Esophagus squamous epithelium (tissue), 5 donors: ENCODE measurements around the gene TDRD10. TPM values are rescaled to one million over a fixed set of nuclear protein-coding genes. Genes with fewer than 3 reads are reported as not detected.

ENCODE experiments used
- DNase-seq: peaks from one replicate; lab custom pipeline; 2025; lab: John Stamatoyannopoulos, UW
- H3K27ac ChIP-seq, 4 donors: fragments of 200-600 bp; sonication (generic); one replicate each; pipeline ENCODE4 v1.5.1; 2016 to 2019; ENCODE audit warnings: mild to moderate bottlenecking in 1 of 4
- H3K27me3 ChIP-seq, 4 donors: fragments of 200-600 bp; sonication (generic); 1 replicate in 3 of 4; 2 replicates in 1 of 4; pipeline versions ENCODE4 v1.5.1 to v1.6.0; 2017 to 2021; ENCODE audit warnings: antibody characterized with exemption in 1 of 4
- H3K36me3 ChIP-seq, 3 donors: fragments of 200-600 bp; sonication (generic); one replicate each; pipeline ENCODE4 v1.5.1; 2016 to 2019
- H3K4me1 ChIP-seq, 3 donors: fragments of 200-600 bp; sonication (generic); one replicate each; pipeline ENCODE4 v1.5.1; 2017 to 2019
- H3K4me3 ChIP-seq, 4 donors: fragments of 200-600 bp; sonication (generic); 1 replicate in 3 of 4; 2 replicates in 1 of 4; pipeline ENCODE4 v1.5.1; 2016 to 2019; ENCODE audit warnings: mild to moderate bottlenecking in 2 of 4, moderate library complexity in 1 of 4
- H3K9me3 ChIP-seq, 3 donors: fragments of 200-600 bp; sonication (generic); one replicate each; pipeline ENCODE4 v1.5.1; 2016 to 2019
- CTCF ChIP-seq, 6 experiments: fragments of 450-650 bp in 4 of 6; fragments of 200-600 bp in 2 of 6; sonication (generic) in 2 of 6; IDR thresholded peaks; one replicate each; pipeline ENCODE4 v1.5.1; 2016 to 2019; ENCODE audit warnings: antibody characterized with exemption in 6 of 6, mild to moderate bottlenecking in 4 of 6, moderate library complexity in 4 of 6
- POLR2A ChIP-seq, 4 donors: fragments of 450-650 bp; IDR thresholded peaks; one replicate each; pipeline ENCODE4 v1.6.1; 2017; ENCODE audit warnings: antibody characterized with exemption in 4 of 4, mild to moderate bottlenecking in 4 of 4, moderate library complexity in 3 of 4
- WGBS, 2 donors: methylation state at CpG; one replicate each; pipeline ENCODE4 v1.1.5; 2018; 5-methylcytosine and 5-hydroxymethylcytosine counted together
- intact Hi-C: fragments of 100-400 bp; cut with DNase I; formaldehyde crosslinking; loops from one replicate; pipeline ENCODE4 v1.15.0; 2022
- total RNA-seq, 4 donors: library from RNA; depleted of rRNA; stranded (reverse); fragments of >200 nt; gene quantifications; one replicate each; pipeline ENCODE4 v1.1.0, GENCODE V29; 2016
- donor health status: DM: yes; HTN: yes; CAD: no.

Gene TDRD10
- total RNA-seq, 4 donors from 2014 or later, result 0.26 to 2.7 TPM; not detected in 2

GRCh38 chr1:154541231-154541630, 39.2 kb downstream of the TDRD10 start:
- H3K36me3 ChIP-seq, result no peaks in the 10 kb centered on the region
- no peak for DNase-seq
- H3K27me3 ChIP-seq, result peaks cover 0 to 2% (median 0%) of the 10 kb centered on the region in 4 donors
- H3K4me3 ChIP-seq, result no peak overlapping the region
- no peaks in the 10 kb centered on the region for H3K4me1 ChIP-seq
- no peak for TF ChIP-seq CTCF (IDR thresholded peaks at IDR 0.05)
- TF ChIP-seq POLR2A (IDR thresholded peaks at IDR 0.05), result no peak
- intact Hi-C loops, result loop anchor here (10.0 kb wide), 1 partner anchor 46 kb away; no protein-coding TSS in a partner anchor
- 62 to 68% methylated on average over 6 of the region's 6 CpGs for WGBS, 2 donors
- H3K27ac ChIP-seq, result no peak overlapping the region
- no peaks in the 10 kb centered on the region for H3K9me3 ChIP-seq

DNA sequence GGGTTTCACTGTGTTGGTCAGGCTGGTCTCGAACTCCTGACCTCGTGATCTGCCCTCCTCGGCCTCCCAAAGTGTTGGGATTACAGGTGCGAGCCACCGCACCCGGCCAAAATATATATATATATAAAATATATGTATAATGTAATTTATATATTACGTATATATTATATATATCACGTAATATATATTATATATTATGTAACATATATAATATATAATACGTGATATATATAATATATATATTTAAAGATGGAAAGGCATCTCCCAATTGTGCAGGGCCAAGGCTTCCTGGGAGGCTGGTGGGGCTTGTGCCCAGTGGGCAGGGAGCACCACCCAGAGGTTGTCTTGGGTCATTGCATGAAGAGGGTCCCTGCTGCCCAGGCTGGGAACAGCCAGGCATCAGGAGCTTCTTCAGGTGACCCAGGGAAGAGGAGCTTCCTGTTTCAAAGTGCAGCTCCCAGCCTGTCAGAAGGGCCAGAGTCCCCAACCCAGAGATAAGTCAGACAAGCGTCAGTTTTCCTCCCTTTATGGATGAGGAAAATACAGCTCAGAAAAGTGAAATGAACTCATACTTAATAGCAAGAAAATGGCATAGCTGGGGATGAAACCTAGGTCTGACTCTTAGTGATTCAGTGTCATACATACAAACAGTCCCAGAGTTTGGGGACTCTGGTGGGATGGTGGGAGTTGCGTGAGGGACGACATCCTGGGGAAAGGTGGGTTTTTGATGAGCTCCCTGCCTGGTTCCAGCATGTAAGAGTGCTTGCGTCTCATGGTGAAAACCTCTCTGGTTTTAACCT, 44.4 kb downstream of the TDRD10 start:
- Histone ChIP-seq H3K36me3 (peaks cover 11 to 28% (median 18%) of the 10 kb centered on the region in 3 donors), H3K27me3 (no peaks in the 10 kb centered on the region), H3K4me1 (peaks cover 5 to 42% (median 13%) of the 10 kb centered on the region in 3 donors), H3K4me3 (no peak overlapping the region), H3K27ac (peak overlapping the region in 3 of 4 donors; percentile 30 to 53 (median 47)), H3K9me3 (no peaks in the 10 kb centered on the region)
- 64 to 66% methylated on average over 13 of the region's 13 CpGs for WGBS, 2 donors
- intact Hi-C loops, result loop anchor here (10.0 kb wide), 1 partner anchor 52 kb away; no protein-coding TSS in a partner anchor
- DNase-seq, result no peak
- TF ChIP-seq POLR2A (IDR thresholded peaks at IDR 0.05) (no peak), CTCF (IDR thresholded peaks at IDR 0.05) (peak in 5 of 6 experiments; percentile 45 to 70 (median 69))

GRCh38 chr1:154547105-154547732, 45.2 kb downstream of the TDRD10 start:
- H3K4me1 ChIP-seq, result peaks cover 5 to 50% (median 13%) of the 10 kb centered on the region in 3 donors
- peak overlapping the region; percentile 42 to 65 (median 49) for H3K27ac ChIP-seq
- H3K9me3 ChIP-seq, result no peaks in the 10 kb centered on the region
- peaks cover 18 to 36% (median 26%) of the 10 kb centered on the region in 3 donors for H3K36me3 ChIP-seq
- no peaks in the 10 kb centered on the region for H3K27me3 ChIP-seq
- TF ChIP-seq POLR2A (IDR thresholded peaks at IDR 0.05), result no peak
- no peak for TF ChIP-seq CTCF (IDR thresholded peaks at IDR 0.05)
- DNase-seq, result no peak
- no peak overlapping the region for H3K4me3 ChIP-seq
- WGBS, 2 donors, result 36 to 56% methylated on average over 9 to 10 of the region's 11 CpGs
- intact Hi-C loops, result loop anchor here (10.0 kb wide), 1 partner anchor 52 kb away; no protein-coding TSS in a partner anchor

- intact Hi-C loops, result loop anchor here (10.0 kb wide), 1 partner anchor 53 kb away; no protein-coding TSS in a partner anchor
Measured at GRCh38 chr1:154548028-154548427, 46.0 kb downstream of the TDRD10 start.

More at GRCh38 chr1:154548028-154548427, 46.0 kb downstream of the TDRD10 start:
- TF ChIP-seq CTCF (IDR thresholded peaks at IDR 0.05) (no peak), POLR2A (IDR thresholded peaks at IDR 0.05) (no peak)
- Histone ChIP-seq H3K36me3 (peaks cover 26 to 44% (median 34%) of the 10 kb centered on the region in 3 donors), H3K9me3 (no peaks in the 10 kb centered on the region), H3K27me3 (no peaks in the 10 kb centered on the region), H3K27ac (peak overlapping the region in 3 of 4 donors; percentile 42 to 65 (median 53)), H3K4me1 (peaks cover 8 to 58% (median 13%) of the 10 kb centered on the region in 3 donors), H3K4me3 (no peak overlapping the region)
- WGBS, 2 donors, result 9% methylated on average over 1 of the region's 1 CpG; no CpG with 5 or more reads in 1 of the 2 donors
- DNase-seq, result no peak
